NCI-H524 treated with DMSO at 0.1 percent for 48 hours (cell line): Measurements from ENCODE around the gene MEGF6.

Experiments
- DNase-seq: peaks from one replicate; lab custom pipeline; 2025; lab: John Stamatoyannopoulos, UW

Gene MEGF6

GRCh38 chr1:3441880-3442279 is 169.4 kb downstream of the MEGF6 start:
- DNase-seq, result no peak

- DNase-seq, result no peak
Measured at GRCh38 chr1:3441410-3441847, 169.9 kb downstream of the MEGF6 start.

GRCh38 chr1:3440711-3441409 is 170.4 kb downstream of the MEGF6 start:
- no peak for DNase-seq

- DNase-seq, result no peak
Measured at GRCh38 chr1:3440300-3440681, 171.0 kb downstream of the MEGF6 start.
